IPS-20b (cell line): ENCODE results near the gene SIGLEC6.

Experiments used
- H3K27ac ChIP-seq: one replicate; pipeline ENCODE4 v1.5.1; 2013; ENCODE audit warnings: low read length
- H3K27me3 ChIP-seq: 2 replicates; pipeline ENCODE4 v1.6.1; 2013; ENCODE audit warnings: mild to moderate bottlenecking, low read length, inconsistent platforms; ENCODE audit not compliant: insufficient read depth
- H3K36me3 ChIP-seq: 2 replicates; pipeline ENCODE4 v1.6.1; 2013; ENCODE audit warnings: low read depth, mild to moderate bottlenecking, inconsistent platforms, low read length, moderate library complexity; ENCODE audit not compliant: insufficient read depth
- H3K4me1 ChIP-seq: 2 replicates; pipeline ENCODE4 v1.6.1; 2013; ENCODE audit warnings: mild to moderate bottlenecking, control low read depth, inconsistent platforms, low read length, moderate library complexity; ENCODE audit not compliant: insufficient read depth
- H3K4me3 ChIP-seq: 2 replicates; pipeline ENCODE4 v1.5.1; 2013; ENCODE audit warnings: mild to moderate bottlenecking, low read length, inconsistent platforms
- H3K9ac ChIP-seq: 2 replicates; pipeline ENCODE4 v1.6.1; 2013; ENCODE audit warnings: low read depth, mild to moderate bottlenecking, inconsistent platforms, low read length, moderate library complexity
- H3K9me3 ChIP-seq: 2 replicates; pipeline ENCODE4 v1.6.1; 2013; ENCODE audit warnings: mild to moderate bottlenecking, low read depth, low read length, inconsistent platforms; ENCODE audit not compliant: insufficient read depth

SIGLEC6 gene

GRCh38 chr19:51564791-51565190 is 33.3 kb upstream of the SIGLEC6 start:
- H3K9me3 ChIP-seq: peaks cover 5% of the 10 kb centered on the region; the same call in 1 of the 2 replicates
- peaks cover 25% of the 10 kb centered on the region for H3K27me3 ChIP-seq
- H3K27ac ChIP-seq: no peak overlapping the region
- H3K4me1 ChIP-seq: no peaks in the 10 kb centered on the region
- no peak overlapping the region for H3K4me3 ChIP-seq
- no peaks in the 10 kb centered on the region for H3K36me3 ChIP-seq
- H3K9ac ChIP-seq: no peak overlapping the region

GRCh38 chr19:51560339-51560738 is 28.9 kb upstream of the SIGLEC6 start:
- peaks cover 8% of the 10 kb centered on the region; the same call in 1 of the 2 replicates for H3K9me3 ChIP-seq
- H3K27ac ChIP-seq: no peak overlapping the region
- H3K4me3 ChIP-seq: no peak overlapping the region
- H3K36me3 ChIP-seq: no peaks in the 10 kb centered on the region
- no peak overlapping the region for H3K9ac ChIP-seq
- H3K4me1 ChIP-seq: no peaks in the 10 kb centered on the region
- peaks cover 20% of the 10 kb centered on the region; the same call in 1 of the 2 replicates for H3K27me3 ChIP-seq

GRCh38 chr19:51559240-51559639 is 27.8 kb upstream of the SIGLEC6 start:
- Histone ChIP-seq H3K9ac (no peak overlapping the region), H3K36me3 (no peaks in the 10 kb centered on the region), H3K27me3 (peaks cover 20% of the 10 kb centered on the region; the same call in 1 of the 2 replicates), H3K4me1 (no peaks in the 10 kb centered on the region), H3K9me3 (peaks cover 8% of the 10 kb centered on the region; the same call in 1 of the 2 replicates), H3K4me3 (no peak overlapping the region), H3K27ac (no peak overlapping the region)

GRCh38 chr19:51552996-51553725 is 21.7 kb upstream of the SIGLEC6 start:
- H3K27ac ChIP-seq: no peak overlapping the region
- H3K9me3 ChIP-seq: peaks cover 8% of the 10 kb centered on the region; the same call in 1 of the 2 replicates
- peaks cover 7% of the 10 kb centered on the region for H3K27me3 ChIP-seq
- no peak overlapping the region for H3K9ac ChIP-seq
- no peaks in the 10 kb centered on the region for H3K36me3 ChIP-seq
- H3K4me3 ChIP-seq: peak overlapping the region; percentile 22; the same call in 1 of the 2 replicates
- no peaks in the 10 kb centered on the region for H3K4me1 ChIP-seq

GRCh38 chr19:51552608-51552995 is 21.1 kb upstream of the SIGLEC6 start:
- H3K4me1 ChIP-seq: no peaks in the 10 kb centered on the region
- H3K27me3 ChIP-seq: peaks cover 7% of the 10 kb centered on the region
- no peak overlapping the region for H3K4me3 ChIP-seq
- no peak overlapping the region for H3K27ac ChIP-seq
- H3K36me3 ChIP-seq: no peaks in the 10 kb centered on the region
- no peak overlapping the region for H3K9ac ChIP-seq
- H3K9me3 ChIP-seq: peaks cover 9% of the 10 kb centered on the region; the same call in 1 of the 2 replicates

- Histone ChIP-seq H3K27me3 (peaks cover 7% of the 10 kb centered on the region), H3K4me3 (no peak overlapping the region), H3K27ac (no peak overlapping the region)
Observed at GRCh38 chr19:51551673-51552432, 20.4 kb upstream of the SIGLEC6 start.

GRCh38 chr19:51550848-51551672 is 19.6 kb upstream of the SIGLEC6 start:
- peaks cover 7% of the 10 kb centered on the region for H3K27me3 ChIP-seq
- H3K4me1 ChIP-seq: no peaks in the 10 kb centered on the region
- peaks cover 16% of the 10 kb centered on the region; the same call in 1 of the 2 replicates for H3K9me3 ChIP-seq
- H3K27ac ChIP-seq: no peak overlapping the region
- no peak overlapping the region for H3K9ac ChIP-seq
- no peaks in the 10 kb centered on the region for H3K36me3 ChIP-seq
- H3K4me3 ChIP-seq: no peak overlapping the region

More at GRCh38 chr19:51551673-51552432, 20.4 kb upstream of the SIGLEC6 start:
- Histone ChIP-seq H3K9me3 (peaks cover 16% of the 10 kb centered on the region; the same call in 1 of the 2 replicates), H3K36me3 (no peaks in the 10 kb centered on the region), H3K4me1 (no peaks in the 10 kb centered on the region), H3K9ac (no peak overlapping the region)

- Histone ChIP-seq H3K27me3 (peaks cover 7% of the 10 kb centered on the region), H3K36me3 (no peaks in the 10 kb centered on the region), H3K27ac (no peak overlapping the region), H3K9ac (no peak overlapping the region), H3K4me3 (no peak overlapping the region), H3K9me3 (peaks cover 22% of the 10 kb centered on the region; the same call in 1 of the 2 replicates), H3K4me1 (no peaks in the 10 kb centered on the region)
Observed at GRCh38 chr19:51549533-51550324, 18.3 kb upstream of the SIGLEC6 start.

- H3K27ac ChIP-seq: no peak overlapping the region
- no peaks in the 10 kb centered on the region for H3K36me3 ChIP-seq
- H3K4me3 ChIP-seq: no peak overlapping the region
- no peak overlapping the region for H3K9ac ChIP-seq
- peaks cover 7% of the 10 kb centered on the region for H3K27me3 ChIP-seq
- no peaks in the 10 kb centered on the region for H3K4me1 ChIP-seq
- peaks cover 24% of the 10 kb centered on the region; the same call in 1 of the 2 replicates for H3K9me3 ChIP-seq
Observed at GRCh38 chr19:51548891-51549305, 17.4 kb upstream of the SIGLEC6 start.

- H3K27ac ChIP-seq: no peak overlapping the region
- no peaks in the 10 kb centered on the region for H3K4me1 ChIP-seq
- H3K36me3 ChIP-seq: no peaks in the 10 kb centered on the region
- no peak overlapping the region for H3K4me3 ChIP-seq
- H3K9me3 ChIP-seq: peaks cover 25% of the 10 kb centered on the region
- peaks cover 7% of the 10 kb centered on the region for H3K27me3 ChIP-seq
- H3K9ac ChIP-seq: no peak overlapping the region
Observed at GRCh38 chr19:51548213-51548651, 16.8 kb upstream of the SIGLEC6 start.
